Spinal cord (tissue), 10 donors: ENCODE data around the gene TSPAN32. TPM values are rescaled to one million over a fixed set of nuclear protein-coding genes. Genes with fewer than 3 reads are reported as not detected.

ENCODE experiments used
- DNase-seq, 6 donors: peaks; one replicate each; pipeline versions ENCODE4 v3.0.0 to v3.0.0-alpha.2; 2013 to 2015; ENCODE audit warnings: low spot score in 6 of 6, low read depth in 4 of 6
- H3K27ac ChIP-seq: one replicate; pipeline ENCODE4 v1.5.1; 2013; ENCODE audit warnings: low read depth, low read length, control low read depth
- H3K27me3 ChIP-seq: one replicate; pipeline ENCODE4 v1.6.1; 2013; ENCODE audit warnings: low read length; ENCODE audit not compliant: control insufficient read depth, insufficient read depth
- H3K36me3 ChIP-seq: one replicate; pipeline ENCODE4 v1.6.1; 2013; ENCODE audit warnings: low read length; ENCODE audit not compliant: control insufficient read depth, insufficient read depth
- H3K4me1 ChIP-seq: one replicate; pipeline ENCODE4 v1.6.1; 2013; ENCODE audit warnings: low read length; ENCODE audit not compliant: control insufficient read depth, insufficient read depth
- H3K4me3 ChIP-seq: one replicate; pipeline ENCODE4 v1.5.1; 2013; ENCODE audit warnings: low read depth, low read length, control low read depth
- H3K9me3 ChIP-seq: one replicate; pipeline ENCODE4 v1.6.1; 2013; ENCODE audit warnings: low read length; ENCODE audit not compliant: control insufficient read depth, insufficient read depth
- WGBS: methylation state at CpG from one replicate; pipeline ENCODE4 v1.1.5; 2013; ENCODE audit warnings: missing lambda C conversion rate; ENCODE audit not compliant: insufficient coverage; 5-methylcytosine and 5-hydroxymethylcytosine counted together
- polyA plus RNA-seq, 2 donors: library from polyadenylated mRNA; unstranded; fragments of 120-200 nt; gene quantifications; one replicate each; pipeline ENCODE4 v1.2.1, GENCODE V29; 2013; ENCODE audit not compliant: insufficient read length in 2 of 2
- total RNA-seq, 2 donors: library from RNA; depleted of rRNA in 1 of 2; stranded (reverse); fragments of 120-200 nt in 1 of 2; fragments of >200 nt in 1 of 2; gene quantifications; one replicate each; pipeline versions ENCODE4 v1.2.3 to v1.2.4, GENCODE V29; 2013 to 2014
- donor health status: healthy.

TSPAN32 gene
- total and polyA plus RNA-seq, 4 donors, result 0.90 to 2.8 (median 2.1) TPM

DNA sequence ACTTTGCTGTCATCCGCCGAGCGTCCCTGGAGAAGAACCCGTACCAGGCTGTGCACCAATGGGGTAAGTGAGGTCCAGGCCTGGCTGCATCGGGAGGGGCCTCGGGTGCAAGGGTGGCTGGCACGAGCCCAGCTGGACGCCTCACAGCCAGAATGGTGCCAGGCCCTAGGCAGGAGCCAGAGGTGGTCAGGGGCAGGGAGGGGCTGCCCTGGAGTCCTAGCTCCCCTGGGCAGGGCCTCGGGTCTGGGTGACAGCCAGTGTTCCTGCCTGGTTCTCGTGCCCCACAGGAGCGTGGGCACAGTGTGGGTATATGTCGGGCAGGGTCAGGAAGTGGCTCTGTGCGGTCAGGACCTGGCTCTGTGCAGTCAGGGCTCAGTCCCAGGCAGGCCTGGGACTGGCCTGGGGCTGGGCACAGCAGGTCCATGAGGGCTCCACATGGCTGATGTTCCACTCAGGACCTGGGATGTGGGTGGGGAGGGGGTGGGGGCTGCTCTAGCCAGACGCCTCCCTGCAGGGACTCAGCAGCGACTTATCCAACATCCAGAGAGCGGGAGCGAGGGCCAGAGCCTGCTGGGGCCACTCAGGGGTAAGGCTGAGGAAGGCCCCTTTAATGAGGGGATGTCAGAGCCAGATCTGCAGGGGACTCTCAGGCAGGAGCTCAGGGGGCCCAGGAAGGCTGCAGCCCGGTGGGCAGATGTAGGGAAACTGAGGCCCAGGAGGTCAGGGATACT lies 1.2 kb downstream of the TSPAN32 start:
- DNase-seq, result no peak
- Histone ChIP-seq H3K27ac (no peak overlapping the region), H3K4me1 (peaks cover 64% of the 10 kb centered on the region), H3K27me3 (no peaks in the 10 kb centered on the region), H3K36me3 (peaks cover 2% of the 10 kb centered on the region), H3K9me3 (no peaks in the 10 kb centered on the region), H3K4me3 (no peak overlapping the region)
- 68% methylated on average over 16 of the region's 18 CpGs for WGBS

GRCh38 chr11:2303627-2304505 lies 2.1 kb downstream of the TSPAN32 start:
- no peak overlapping the region for H3K4me3 ChIP-seq
- H3K27me3 ChIP-seq, result no peaks in the 10 kb centered on the region
- WGBS, result 76% methylated on average over 13 of the region's 15 CpGs
- peak overlapping the region; percentile 25 for H3K27ac ChIP-seq
- no peaks in the 10 kb centered on the region for H3K9me3 ChIP-seq
- peaks cover 2% of the 10 kb centered on the region for H3K36me3 ChIP-seq
- H3K4me1 ChIP-seq, result peaks cover 64% of the 10 kb centered on the region
- DNase-seq, result no peak

DNA sequence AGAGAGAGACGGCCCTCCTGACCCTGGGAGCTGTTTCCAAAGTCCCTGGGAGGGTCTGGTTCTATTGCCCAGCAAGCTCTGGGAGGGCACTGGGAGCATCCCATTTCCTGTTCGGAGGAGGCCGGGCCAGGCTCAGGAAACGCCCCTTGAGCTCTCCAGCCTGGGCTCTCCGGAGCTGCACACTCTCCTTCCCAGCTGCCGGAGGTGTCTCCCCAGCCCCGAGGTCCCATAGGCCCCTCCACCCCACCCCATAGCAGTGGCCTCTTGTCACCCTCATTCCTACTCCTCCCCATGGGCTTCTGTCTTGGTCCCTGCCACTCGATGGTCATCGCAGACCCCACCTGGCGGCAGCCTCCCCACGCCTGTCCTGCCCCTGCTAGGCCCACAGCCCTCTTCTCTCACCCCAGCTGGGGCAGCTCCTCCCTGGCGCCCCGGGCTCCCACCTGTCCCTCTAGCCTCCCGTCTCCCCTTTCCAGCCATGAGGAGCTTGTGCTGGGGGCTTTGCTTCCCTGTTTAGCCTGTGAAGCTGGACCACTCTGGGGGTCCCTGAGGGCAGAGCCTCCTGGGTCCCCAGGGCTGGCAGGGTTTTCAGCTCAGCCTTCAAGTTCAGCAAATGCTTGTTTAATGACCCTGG lies 2.8 kb downstream of the TSPAN32 start:
- no peak for DNase-seq
- Histone ChIP-seq H3K27me3 (no peaks in the 10 kb centered on the region), H3K4me3 (no peak overlapping the region), H3K9me3 (no peaks in the 10 kb centered on the region), H3K36me3 (peaks cover 2% of the 10 kb centered on the region), H3K27ac (peak overlapping the region; percentile 97), H3K4me1 (peaks cover 61% of the 10 kb centered on the region)
- 90% methylated on average over 9 of the region's 14 CpGs for whole genome bisulfite sequencing

- DNase-seq, result peak in 5 of 6 donors; percentile 13 to 80 (median 36)
- Histone ChIP-seq H3K4me1 (peaks cover 61% of the 10 kb centered on the region), H3K27ac (peak overlapping the region; percentile 97), H3K36me3 (peaks cover 2% of the 10 kb centered on the region), H3K4me3 (no peak overlapping the region), H3K9me3 (no peaks in the 10 kb centered on the region), H3K27me3 (no peaks in the 10 kb centered on the region)
- 40% methylated on average over 8 of the region's 10 CpGs for WGBS
Measured at GRCh38 chr11:2305140-2305778, 3.4 kb downstream of the TSPAN32 start.

DNA sequence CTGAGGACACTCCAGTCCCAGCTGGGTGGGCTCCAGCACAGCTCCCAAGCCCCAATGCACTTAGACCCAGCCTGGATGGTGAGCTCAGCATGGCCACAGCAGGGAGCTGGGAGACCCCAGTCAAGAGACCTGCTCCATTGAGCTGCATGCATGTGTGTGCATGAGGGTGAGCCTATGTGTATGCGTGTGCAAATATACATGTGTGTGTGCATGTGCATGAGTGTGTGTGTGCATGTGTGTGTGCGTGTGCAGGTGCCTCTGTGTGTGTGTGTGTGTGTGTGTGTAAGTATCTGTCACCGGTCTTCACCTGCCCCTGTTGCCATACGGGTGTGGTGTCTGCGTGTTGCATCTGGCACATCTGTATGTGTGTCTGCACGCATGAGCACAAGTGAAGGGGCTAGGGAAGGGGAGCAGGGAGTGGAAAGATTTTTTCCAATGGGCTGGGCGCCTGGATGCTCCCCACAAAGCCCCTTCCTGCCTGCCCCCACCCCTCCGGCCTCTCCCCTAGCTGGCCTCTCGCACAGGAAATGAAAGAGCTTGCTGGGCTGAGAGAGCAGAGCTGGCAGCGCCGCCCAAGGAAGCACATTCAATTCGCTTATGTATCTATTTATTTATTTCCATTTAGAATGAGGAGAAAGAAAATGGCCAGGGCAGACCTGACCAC lies 4.1 kb downstream of the TSPAN32 start:
- peaks cover 60% of the 10 kb centered on the region for H3K4me1 ChIP-seq
- no peaks in the 10 kb centered on the region for H3K27me3 ChIP-seq
- 77% methylated on average over 4 of the region's 12 CpGs for WGBS
- H3K36me3 ChIP-seq, result peaks cover 2% of the 10 kb centered on the region
- peak in 4 of 6 donors; percentile 23 to 73 (median 46) for DNase-seq
- peak overlapping the region; percentile 5 for H3K4me3 ChIP-seq
- peak overlapping the region; percentile 97 for H3K27ac ChIP-seq
- H3K9me3 ChIP-seq, result no peaks in the 10 kb centered on the region

DNA sequence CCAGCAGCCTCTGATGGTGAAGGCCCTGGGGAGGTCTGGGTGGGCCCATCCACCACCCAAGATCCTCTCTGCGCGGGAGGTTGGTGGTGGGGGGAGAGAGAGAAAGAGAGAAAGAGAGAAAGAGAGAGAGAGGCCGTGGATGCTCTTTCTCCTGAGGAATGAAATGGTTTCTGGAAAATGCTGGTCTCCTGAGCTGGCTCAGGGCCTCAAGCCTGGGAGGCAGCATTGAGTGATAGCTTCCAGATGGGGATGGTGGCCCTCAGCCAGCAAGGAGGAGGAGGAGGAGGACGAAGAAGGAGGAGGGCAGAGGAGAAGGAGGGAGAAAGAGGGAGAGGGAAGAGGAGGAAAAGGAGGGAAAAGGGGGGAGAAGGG lies 4.6 kb downstream of the TSPAN32 start:
- no peaks in the 10 kb centered on the region for H3K27me3 ChIP-seq
- H3K36me3 ChIP-seq, result peaks cover 2% of the 10 kb centered on the region
- DNase-seq, result peak in 5 of 6 donors; percentile 26 to 91 (median 63)
- peak overlapping the region; percentile 97 for H3K27ac ChIP-seq
- peaks cover 65% of the 10 kb centered on the region for H3K4me1 ChIP-seq
- peak overlapping the region; percentile 5 for H3K4me3 ChIP-seq
- no peaks in the 10 kb centered on the region for H3K9me3 ChIP-seq
- 3% methylated on average over 2 of the region's 4 CpGs for WGBS

DNA sequence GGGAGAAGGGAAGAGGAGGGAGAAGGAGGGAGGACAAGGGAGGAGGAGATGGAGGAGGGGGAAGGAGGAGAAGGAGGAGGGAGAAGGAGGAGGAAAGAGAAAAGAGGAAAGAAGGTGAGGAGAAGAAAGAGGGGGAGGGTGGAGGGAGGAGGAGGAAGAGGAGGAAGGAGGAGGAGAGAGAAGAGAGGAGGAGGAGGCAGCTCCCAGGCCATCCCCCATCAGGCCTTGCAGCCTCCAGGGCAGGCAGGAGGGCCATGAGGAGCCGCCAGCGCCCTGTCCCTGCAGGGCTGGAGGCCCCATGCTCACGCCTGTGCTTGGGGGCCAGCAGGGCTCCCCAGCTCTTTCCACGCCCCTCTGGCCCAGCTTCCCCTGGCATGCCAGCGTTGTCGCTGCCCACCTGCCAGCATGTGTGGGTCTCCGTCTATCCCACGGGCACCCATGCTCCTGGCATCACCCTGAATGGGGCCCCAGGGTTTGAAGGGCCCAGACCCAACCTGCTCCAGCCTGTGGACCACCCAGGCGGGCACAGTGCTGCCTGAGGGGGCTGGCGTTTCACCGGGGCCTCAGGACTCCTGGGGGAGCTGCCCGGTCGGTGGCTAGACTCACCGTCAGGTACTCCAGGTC lies 5.2 kb downstream of the TSPAN32 start:
- Histone ChIP-seq H3K9me3 (no peaks in the 10 kb centered on the region), H3K27me3 (no peaks in the 10 kb centered on the region), H3K4me1 (peaks cover 71% of the 10 kb centered on the region), H3K4me3 (no peak overlapping the region), H3K36me3 (peaks cover 2% of the 10 kb centered on the region), H3K27ac (peak overlapping the region; percentile 79)
- DNase-seq, result peak in 2 of 6 donors; percentile 11 to 55
- 60% methylated on average over 14 of the region's 14 CpGs for WGBS

DNA sequence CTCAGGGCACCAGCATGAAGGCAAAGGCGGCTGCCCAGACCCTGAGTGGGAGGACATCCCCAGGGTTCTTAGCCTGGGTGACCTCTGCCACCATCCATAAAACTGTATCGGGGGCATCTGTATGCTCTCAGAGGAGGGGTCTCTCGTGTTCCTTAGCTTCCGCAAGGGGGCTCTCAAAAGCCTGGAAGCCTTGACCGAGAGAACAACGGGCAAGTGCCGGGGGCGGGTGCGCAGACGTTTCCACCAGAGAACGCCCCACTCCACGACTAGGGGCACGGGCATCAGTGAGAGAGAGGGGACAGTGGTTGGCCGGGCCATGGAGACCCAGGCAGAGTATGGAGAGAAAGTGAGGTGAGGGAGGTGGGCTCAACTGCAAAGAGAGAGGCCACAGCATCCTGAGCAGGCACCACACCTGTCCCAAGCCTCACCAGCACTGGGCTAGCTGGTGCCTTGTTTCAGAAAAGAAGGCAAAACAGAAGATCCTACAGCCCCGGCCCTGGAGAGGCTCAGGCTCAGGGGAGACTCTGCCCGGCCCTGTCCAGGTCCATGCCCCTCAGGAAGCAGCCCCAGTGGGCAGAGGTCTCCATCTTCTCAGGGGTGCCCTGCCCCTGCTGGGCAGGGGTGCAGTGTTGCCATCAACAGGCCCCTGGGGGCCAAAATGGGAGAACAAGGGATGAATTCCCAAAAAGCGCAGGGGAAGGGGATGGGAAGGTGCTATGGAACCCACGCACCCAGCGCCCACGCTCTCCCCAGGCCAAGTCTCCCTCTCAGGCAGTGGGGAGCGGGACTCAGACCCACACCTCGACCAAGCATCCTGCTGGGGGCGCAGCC lies 5.9 kb downstream of the TSPAN32 start:
- Histone ChIP-seq H3K27ac (peak overlapping the region; percentile 79), H3K27me3 (no peaks in the 10 kb centered on the region), H3K4me1 (peaks cover 72% of the 10 kb centered on the region), H3K9me3 (no peaks in the 10 kb centered on the region), H3K36me3 (peaks cover 5% of the 10 kb centered on the region), H3K4me3 (no peak overlapping the region)
- WGBS, result 91% methylated on average over 21 of the region's 23 CpGs
- DNase-seq, result no peak
